ENCODE results near the gene PPARA. TPM values are rescaled to one million over a fixed set of nuclear protein-coding genes. Genes with fewer than 3 reads are reported as not detected.

PPARA gene
- total RNA-seq, 3 donors from 2014 or later (not counting 1 experiment from before 2014, with no cell fraction given): 20.1 to 27.8 (median 27.0) TPM

GRCh38 chr22:46201059-46201757 is 50.9 kb downstream of the PPARA start:
- peak; percentile 58 to 94 (median 61) for ATAC-seq

GRCh38 chr22:46202897-46203600 is 52.7 kb downstream of the PPARA start:
- Histone ChIP-seq H3K27ac (ENCODE audit: low read length) (no peak overlapping the region), H3K27me3 (ENCODE audit: control insufficient read depth, insufficient read depth, low read length) (no peaks in the 10 kb centered on the region), H3K36me3 (ENCODE audit: control insufficient read depth, insufficient read depth, low read length) (peaks cover 4% of the 10 kb centered on the region), H3K9me3 (ENCODE audit: control insufficient read depth, insufficient read depth, low read length) (no peaks in the 10 kb centered on the region), H3K4me1 (ENCODE audit: control insufficient read depth, insufficient read depth, low read length) (peaks cover 31% of the 10 kb centered on the region), H3K4me3 (ENCODE audit: low read length) (no peak overlapping the region)
- H3K27ac Mint-ChIP-seq: peak overlapping the region; percentile 25 to 59
- peak overlapping the region; percentile 69 for H3K4me3 Mint-ChIP-seq
- H3K27me3 Mint-ChIP-seq (ENCODE audit: low read depth in 2 of 2): no peaks in the 10 kb centered on the region
- no peak for TF ChIP-seq CTCF (IDR thresholded peaks at IDR 0.05)
- ATAC-seq (peak in 1 of 3 donors; percentile 25), DNase-seq (no peak)
- WGBS (ENCODE audit: insufficient coverage): 72% methylated on average over 7 of the region's 12 CpGs
- H3K36me3 Mint-ChIP-seq: no peaks in the 10 kb centered on the region
- intact Hi-C loops (cut with micrococcal nuclease): no loop called here
- H3K4me1 Mint-ChIP-seq: peaks cover 14 to 23% of the 10 kb centered on the region in 2 donors
- no peaks in the 10 kb centered on the region for H3K9me3 Mint-ChIP-seq

More at GRCh38 chr22:46201059-46201757, 50.9 kb downstream of the PPARA start:
- Histone ChIP-seq H3K27me3 (ENCODE audit: control insufficient read depth, insufficient read depth, low read length) (no peaks in the 10 kb centered on the region), H3K9me3 (ENCODE audit: control insufficient read depth, insufficient read depth, low read length) (no peaks in the 10 kb centered on the region), H3K4me3 (ENCODE audit: low read length) (no peak overlapping the region), H3K27ac (ENCODE audit: low read length) (no peak overlapping the region), H3K4me1 (ENCODE audit: control insufficient read depth, insufficient read depth, low read length) (peaks cover 31% of the 10 kb centered on the region), H3K36me3 (ENCODE audit: control insufficient read depth, insufficient read depth, low read length) (peaks cover 4% of the 10 kb centered on the region)
- H3K27ac Mint-ChIP-seq: peak overlapping the region; percentile 36 to 66
- TF ChIP-seq CTCF (IDR thresholded peaks at IDR 0.05): no peak
- H3K4me3 Mint-ChIP-seq: peak overlapping the region; percentile 72
- peak in 1 of 2 donors; percentile 19 for DNase-seq
- intact Hi-C loops (cut with micrococcal nuclease): no loop called here
- peaks cover 19 to 23% of the 10 kb centered on the region in 2 donors for H3K4me1 Mint-ChIP-seq
- no peaks in the 10 kb centered on the region for H3K9me3 Mint-ChIP-seq
- H3K36me3 Mint-ChIP-seq: no peaks in the 10 kb centered on the region
- 82% methylated on average over 14 of the region's 17 CpGs for WGBS (ENCODE audit: insufficient coverage)
- no peaks in the 10 kb centered on the region for H3K27me3 Mint-ChIP-seq (ENCODE audit: low read depth in 2 of 2)

- H3K4me3 Mint-ChIP-seq: no peak overlapping the region
Observed at GRCh38 chr22:46203601-46203980, 53.3 kb downstream of the PPARA start.

More at GRCh38 chr22:46203601-46203980, 53.3 kb downstream of the PPARA start:
- no peaks in the 10 kb centered on the region for H3K27me3 ChIP-seq (ENCODE audit: control insufficient read depth, insufficient read depth, low read length)
- no peak for TF ChIP-seq CTCF (IDR thresholded peaks at IDR 0.05)
- H3K27ac ChIP-seq (ENCODE audit: low read length): no peak overlapping the region
- no peak overlapping the region for H3K4me3 ChIP-seq (ENCODE audit: low read length)
- Mint-ChIP-seq H3K36me3 (no peaks in the 10 kb centered on the region), H3K27ac (peak overlapping the region; percentile 25 to 59), H3K27me3 (ENCODE audit: low read depth in 2 of 2) (no peaks in the 10 kb centered on the region), H3K9me3 (no peaks in the 10 kb centered on the region), H3K4me1 (peaks cover 14 to 23% of the 10 kb centered on the region in 2 donors)
- ATAC-seq: no peak
- no peak for DNase-seq
- intact Hi-C loops (cut with micrococcal nuclease): no loop called here
- 96% methylated on average over 7 of the region's 7 CpGs for WGBS (ENCODE audit: insufficient coverage)
- peaks cover 31% of the 10 kb centered on the region for H3K4me1 ChIP-seq (ENCODE audit: control insufficient read depth, insufficient read depth, low read length)
- H3K9me3 ChIP-seq (ENCODE audit: control insufficient read depth, insufficient read depth, low read length): no peaks in the 10 kb centered on the region
- H3K36me3 ChIP-seq (ENCODE audit: control insufficient read depth, insufficient read depth, low read length): peaks cover 4% of the 10 kb centered on the region

All from natural killer cell (primary cell).